Measurements from ENCODE around the gene IPO4. TPM values are rescaled to one million over a fixed set of nuclear protein-coding genes. Genes with fewer than 3 reads are reported as not detected.
A peak's percentile ranks its signal among the peaks of the same experiment; 100 is the strongest.

The IPO4 gene
- total RNA-seq, 1 experiment from 2014 or later, result 102 TPM

GRCh38 chr14:24188251-24189058, at the start of gene IPO4 (continued):
- TF ChIP-seq, protein P1, sequence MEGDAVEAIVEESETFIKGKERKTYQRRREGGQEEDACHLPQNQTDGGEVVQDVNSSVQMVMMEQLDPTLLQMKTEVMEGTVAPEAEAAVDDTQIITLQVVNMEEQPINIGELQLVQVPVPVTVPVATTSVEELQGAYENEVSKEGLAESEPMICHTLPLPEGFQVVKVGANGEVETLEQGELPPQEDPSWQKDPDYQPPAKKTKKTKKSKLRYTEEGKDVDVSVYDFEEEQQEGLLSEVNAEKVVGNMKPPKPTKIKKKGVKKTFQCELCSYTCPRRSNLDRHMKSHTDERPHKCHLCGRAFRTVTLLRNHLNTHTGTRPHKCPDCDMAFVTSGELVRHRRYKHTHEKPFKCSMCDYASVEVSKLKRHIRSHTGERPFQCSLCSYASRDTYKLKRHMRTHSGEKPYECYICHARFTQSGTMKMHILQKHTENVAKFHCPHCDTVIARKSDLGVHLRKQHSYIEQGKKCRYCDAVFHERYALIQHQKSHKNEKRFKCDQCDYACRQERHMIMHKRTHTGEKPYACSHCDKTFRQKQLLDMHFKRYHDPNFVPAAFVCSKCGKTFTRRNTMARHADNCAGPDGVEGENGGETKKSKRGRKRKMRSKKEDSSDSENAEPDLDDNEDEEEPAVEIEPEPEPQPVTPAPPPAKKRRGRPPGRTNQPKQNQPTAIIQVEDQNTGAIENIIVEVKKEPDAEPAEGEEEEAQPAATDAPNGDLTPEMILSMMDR (IDR thresholded peaks at IDR 0.05 in 2 of 3, conservative IDR thresholded peaks at IDR 0.05 in 1 of 3; ENCODE audit: borderline replicate concordance in 1 of 3, insufficient read depth in 1 of 3, low read depth in 2 of 3, low read length in 2 of 3), result no peak
- TF ChIP-seq ZNF274 (IDR thresholded peaks at IDR 0.05; ENCODE audit: low read depth, low read length) (no peak), ZFX (IDR thresholded peaks at IDR 0.05) (peak; percentile 82; the same call in 1 of the 2 replicates), EZH2phosphoT487 (IDR thresholded peaks at IDR 0.05; ENCODE audit: borderline replicate concordance) (no peak), JUND (IDR thresholded peaks at IDR 0.05) (0 out of 2 replicates have a peak, but pooled peaks have one; percentile 33), SRF (IDR thresholded peaks at IDR 0.05; ENCODE audit: low read depth) (peak; percentile 87)

GRCh38 chr14:24238123-24238522, 49.5 kb upstream of the IPO4 start:
- ChIA-PET POLR2A (interaction anchor here (1.1 kb wide), 1 partner anchor 33 kb away, joined by 3 read pairs; the partner anchor contains the start of gene RABGGTA), CTCF (interaction anchor here (0.9 to 1.1 kb wide), 2 partner anchors 33 to 193 kb away, joined by 3 read pairs; partner anchors contain the start of gene RABGGTA), RAD21 (ENCODE audit: low non-redundant PET in 1 of 2, low total read pairs in 2 of 2, uncharacterized antibody in 2 of 2, unreplicated experiment in 2 of 2) (no interaction called here)
- Histone ChIP-seq H3K27me3 (ENCODE audit: insufficient read depth, low read length) (no peaks in the 10 kb centered on the region), H3K9ac (ENCODE audit: low read length) (no peak overlapping the region), H4K20me1 (ENCODE audit: insufficient read depth) (no peaks in the 10 kb centered on the region), H3K79me2 (ENCODE audit: insufficient read depth, low read length) (peaks cover 42% of the 10 kb centered on the region), H3K4me2 (ENCODE audit: low read length) (no peak overlapping the region), H3K27ac (ENCODE audit: low read depth, low read length) (no peak overlapping the region), H3K9me2 (ENCODE audit: insufficient read depth) (no peaks in the 10 kb centered on the region), H3K4me1 (ENCODE audit: control insufficient read depth in 1 of 2, insufficient read depth in 2 of 2, low read length in 2 of 2) (peaks cover 11 to 41% of the 10 kb centered on the region in 2 experiments), H3K9me3 (ENCODE audit: control insufficient read depth in 1 of 2, insufficient read depth in 1 of 2, low read depth in 1 of 2, low read length in 2 of 2) (no peaks in the 10 kb centered on the region), H2AFZ (ENCODE audit: low read depth, low read length, poor library complexity, severe bottlenecking) (no peak overlapping the region), H3K4me3 (replicated peaks in 1 of 2; ENCODE audit: low read depth in 1 of 2, low read length in 2 of 2) (no peak overlapping the region), H3K36me3 (ENCODE audit: control insufficient read depth in 1 of 2, insufficient read depth in 2 of 2, low read length in 2 of 2) (peaks cover 45 to 59% of the 10 kb centered on the region in 2 experiments; a peak in 3 of 4 replicates)
- intact Hi-C loops (cut with micrococcal nuclease), result no loop called here
- no peak for TF ChIP-seq SP1 (IDR thresholded peaks at IDR 0.05; ENCODE audit: low read depth)
- TF ChIP-seq ZFX (IDR thresholded peaks at IDR 0.05), result no peak
- no peak for TF ChIP-seq POLR2AphosphoS5 (IDR thresholded peaks at IDR 0.05; ENCODE audit: low read depth, low read length)
- no peak for TF ChIP-seq RAD21 (IDR thresholded peaks at IDR 0.05; ENCODE audit: low read depth)
- no peak for TF ChIP-seq JUND (IDR thresholded peaks at IDR 0.05)
- TF ChIP-seq, protein P1 (IDR thresholded peaks at IDR 0.05 in 2 of 3, conservative IDR thresholded peaks at IDR 0.05 in 1 of 3; ENCODE audit: borderline replicate concordance in 1 of 3, insufficient read depth in 1 of 3, low read depth in 2 of 3, low read length in 2 of 3), result no peak
- TF ChIP-seq CEBPB (IDR thresholded peaks at IDR 0.05; ENCODE audit: low read depth), result no peak
- no peak for TF ChIP-seq POLR2A (IDR thresholded peaks at IDR 0.05; ENCODE audit: borderline replicate concordance, extremely low read depth, insufficient read depth, insufficient read length)
- TF ChIP-seq YY1 (IDR thresholded peaks at IDR 0.05; ENCODE audit: extremely low read depth, insufficient replicate concordance, low read depth, low read length), result no peak
- no peak for TF ChIP-seq ATF3 (IDR thresholded peaks at IDR 0.05)
- TF ChIP-seq, protein P2, sequence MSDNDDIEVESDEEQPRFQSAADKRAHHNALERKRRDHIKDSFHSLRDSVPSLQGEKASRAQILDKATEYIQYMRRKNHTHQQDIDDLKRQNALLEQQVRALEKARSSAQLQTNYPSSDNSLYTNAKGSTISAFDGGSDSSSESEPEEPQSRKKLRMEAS (IDR thresholded peaks at IDR 0.05), result no peak
- TF ChIP-seq EGR1 (IDR thresholded peaks at IDR 0.05; ENCODE audit: low read depth), result no peak
- TF ChIP-seq SRF (IDR thresholded peaks at IDR 0.05; ENCODE audit: low read depth), result no peak
- DNase-seq (ENCODE audit: low read depth, low spot score), result no peak
- no peak for ATAC-seq
- no TSS peak for BruUV-seq (replicated peaks)
